Mesenchymal stem cell (in vitro differentiated cells and primary cell): ENCODE data around the gene SUN1.
A peak's percentile ranks its signal among the peaks of the same experiment; 100 is the strongest.
"Not testable (repeated sequence)": the region's sequence is repeated elsewhere in the genome, so short reads cannot be mapped to it uniquely, and the experiment has no call there.

Source experiments
- DNase-seq: peaks from one replicate; pipeline ENCODE4 v3.0.0-alpha.2; 2013
- H2AFZ ChIP-seq: one replicate; pipeline ENCODE4 v1.6.1; 2013; ENCODE audit warnings: low read depth, mild to moderate bottlenecking, control low read depth, inconsistent platforms, low read length, moderate library complexity
- H2AK5ac ChIP-seq: 2 replicates; pipeline ENCODE4 v1.6.1; 2013; ENCODE audit warnings: low read length, moderate library complexity, mild to moderate bottlenecking, inconsistent platforms; ENCODE audit not compliant: severe bottlenecking
- H2BK120ac ChIP-seq: one replicate; pipeline ENCODE4 v1.6.1; 2013; ENCODE audit warnings: low read depth, mild to moderate bottlenecking, inconsistent platforms, low read length, moderate library complexity
- H2BK12ac ChIP-seq, 2 experiments: one replicate each; pipeline ENCODE4 v1.6.1; 2013; ENCODE audit warnings: inconsistent platforms in 2 of 2, low read length in 2 of 2, mild to moderate bottlenecking in 2 of 2, moderate library complexity in 2 of 2, control low read depth in 1 of 2
- H2BK15ac ChIP-seq: one replicate; pipeline ENCODE4 v1.6.1; 2013; ENCODE audit warnings: mild to moderate bottlenecking, low read depth, inconsistent platforms; ENCODE audit not compliant: poor library complexity, severe bottlenecking
- H2BK5ac ChIP-seq: 2 replicates; pipeline ENCODE4 v1.6.1; 2013; ENCODE audit warnings: low read depth, mild to moderate bottlenecking, low read length, control low read depth, inconsistent platforms; ENCODE audit not compliant: poor library complexity, severe bottlenecking
- H3K14ac ChIP-seq, 2 experiments: one replicate each; pipeline ENCODE4 v1.6.1; 2013; ENCODE audit warnings: inconsistent platforms in 2 of 2, low read length in 2 of 2, control low read depth in 1 of 2, mild to moderate bottlenecking in 1 of 2, moderate library complexity in 1 of 2
- H3K18ac ChIP-seq, 2 experiments: one replicate each; pipeline ENCODE4 v1.6.1; 2013; ENCODE audit warnings: inconsistent platforms in 2 of 2, low read length in 2 of 2, control low read depth in 1 of 2, low read depth in 1 of 2, mild to moderate bottlenecking in 1 of 2
- H3K23ac ChIP-seq, 2 experiments: one replicate each; pipeline ENCODE4 v1.6.1; 2013; ENCODE audit warnings: inconsistent platforms in 2 of 2, low read length in 2 of 2, mild to moderate bottlenecking in 2 of 2, moderate library complexity in 2 of 2, control low read depth in 1 of 2
- H3K27ac ChIP-seq: 2 replicates; pipeline ENCODE4 v1.5.1; 2013; ENCODE audit warnings: mild to moderate bottlenecking, moderate library complexity, low read length, control low read depth, inconsistent platforms; ENCODE audit not compliant: poor library complexity, severe bottlenecking
- H3K27me3 ChIP-seq, 2 experiments: 2 replicates each; pipeline versions ENCODE4 v1.6.1 to v1.7.0; 2013; ENCODE audit warnings: low read length in 2 of 2, mild to moderate bottlenecking in 2 of 2, moderate library complexity in 2 of 2, control low read depth in 1 of 2, inconsistent platforms in 1 of 2; ENCODE audit not compliant: control insufficient read depth in 1 of 2, insufficient read depth in 1 of 2
- H3K36me3 ChIP-seq, 2 experiments: 2 replicates each; pipeline versions ENCODE4 v1.6.1 to v1.7.0; 2013; ENCODE audit warnings: low read length in 2 of 2, control low read depth in 1 of 2, inconsistent platforms in 1 of 2, low read depth in 1 of 2, mild to moderate bottlenecking in 1 of 2; ENCODE audit not compliant: insufficient read depth in 2 of 2, control insufficient read depth in 1 of 2
- H3K4ac ChIP-seq, 2 experiments: one replicate each; pipeline ENCODE4 v1.6.1; 2013; ENCODE audit warnings: inconsistent platforms in 2 of 2, low read length in 2 of 2, mild to moderate bottlenecking in 2 of 2, moderate library complexity in 2 of 2, control low read depth in 1 of 2, low read depth in 1 of 2
- H3K4me1 ChIP-seq: 2 replicates; pipeline ENCODE4 v1.6.1; 2013; ENCODE audit warnings: low read depth, low read length, control low read depth; ENCODE audit not compliant: control insufficient read depth, insufficient read depth
- H3K4me2 ChIP-seq: 2 replicates; pipeline ENCODE4 v1.6.1; 2013; ENCODE audit warnings: low read length, mild to moderate bottlenecking, inconsistent platforms; ENCODE audit not compliant: poor library complexity, severe bottlenecking
- H3K4me3 ChIP-seq, 2 experiments: 2 replicates each; pipeline versions ENCODE4 v1.5.1 to v1.7.0; 2013; ENCODE audit warnings: low read length in 2 of 2, mild to moderate bottlenecking in 2 of 2, control low read depth in 1 of 2, low read depth in 1 of 2; ENCODE audit not compliant: insufficient read depth in 1 of 2
- H3K79me1 ChIP-seq: replicated peaks from 2 replicates; pipeline ENCODE4 v1.6.1; 2013; ENCODE audit warnings: mild to moderate bottlenecking, control low read depth, low read length, inconsistent platforms; ENCODE audit not compliant: poor library complexity, severe bottlenecking
- H3K9ac ChIP-seq: 2 replicates; pipeline ENCODE4 v1.7.0; 2013; ENCODE audit warnings: mild to moderate bottlenecking, low read length, moderate library complexity
- H3K9me3 ChIP-seq: 2 replicates; pipeline ENCODE4 v1.7.0; 2013; ENCODE audit warnings: mild to moderate bottlenecking, low read length; ENCODE audit not compliant: control insufficient read depth
- H4K8ac ChIP-seq: one replicate; pipeline ENCODE4 v1.6.1; 2013; ENCODE audit warnings: inconsistent platforms, mild to moderate bottlenecking, low read length, moderate library complexity
- H4K91ac ChIP-seq: one replicate; pipeline ENCODE4 v1.6.1; 2013; ENCODE audit warnings: mild to moderate bottlenecking, low read length, inconsistent platforms
- WGBS: methylation state at CpG from one replicate; pipeline ENCODE4 v1.1.7; 2013; ENCODE audit warnings: mixed read lengths; 5-methylcytosine and 5-hydroxymethylcytosine counted together

SUN1 gene

GRCh38 chr7:922334-923107 lies 90.2 kb downstream of the SUN1 start:
- 82% methylated on average over 27 of the region's 29 CpGs for WGBS

GRCh38 chr7:923108-924041 lies 91.1 kb downstream of the SUN1 start:
- 56% methylated on average over 34 of the region's 40 CpGs for WGBS
- Histone ChIP-seq H3K4me1 (peaks cover 31% of the 10 kb centered on the region), H3K14ac (peak overlapping the region in 1 of 2 experiments; percentile 2), H4K8ac (peak overlapping the region; percentile 29), H4K91ac (peak overlapping the region; percentile 93), H3K79me1 (no peaks in the 10 kb centered on the region), H2BK5ac (no peak overlapping the region), H3K4me2 (peak overlapping the region; percentile 1), H2BK12ac (peak overlapping the region in 1 of 2 experiments; percentile 93), H3K27me3 (peaks cover 3 to 27% of the 10 kb centered on the region in 2 experiments), H2BK15ac (peak overlapping the region; percentile 92), H3K36me3 (no peaks in the 10 kb centered on the region), H3K9me3 (no peaks in the 10 kb centered on the region), H3K4me3 (no peak overlapping the region), H3K23ac (no peak overlapping the region), H3K4ac (peak overlapping the region; percentile 35 to 56), H3K27ac (no peak overlapping the region), H2AK5ac (no peak overlapping the region), H3K9ac (no peak overlapping the region), H2BK120ac (peak overlapping the region; percentile 24), H3K18ac (peak overlapping the region; percentile 67 to 93), H2AFZ (peak overlapping the region; percentile 46)
- peak; percentile 80 for DNase-seq

More at GRCh38 chr7:922334-923107, 90.2 kb downstream of the SUN1 start:
- H3K9ac ChIP-seq: no peak overlapping the region
- no peaks in the 10 kb centered on the region for H3K79me1 ChIP-seq
- peak overlapping the region in 1 of 2 experiments; percentile 56 for H3K4ac ChIP-seq
- H3K4me3 ChIP-seq: no peak overlapping the region
- H4K8ac ChIP-seq: peak overlapping the region; percentile 31
- no peak overlapping the region for H3K23ac ChIP-seq
- peak overlapping the region in 1 of 2 experiments; percentile 93 for H2BK12ac ChIP-seq
- no peaks in the 10 kb centered on the region for H3K36me3 ChIP-seq
- no peak overlapping the region for H2AK5ac ChIP-seq
- H3K18ac ChIP-seq: peak overlapping the region; percentile 67 to 93
- H2BK15ac ChIP-seq: peak overlapping the region; percentile 29
- H4K91ac ChIP-seq: peak overlapping the region; percentile 83
- no peak overlapping the region for H3K14ac ChIP-seq
- no peak overlapping the region for H2BK5ac ChIP-seq
- peak overlapping the region; percentile 24 for H2BK120ac ChIP-seq
- DNase-seq: no peak
- peak overlapping the region; percentile 46 for H2AFZ ChIP-seq
- H3K9me3 ChIP-seq: no peaks in the 10 kb centered on the region
- no peak overlapping the region for H3K4me2 ChIP-seq
- no peak overlapping the region for H3K27ac ChIP-seq
- H3K27me3 ChIP-seq: peaks cover 12 to 35% of the 10 kb centered on the region in 2 experiments
- H3K4me1 ChIP-seq: peaks cover 31% of the 10 kb centered on the region

GRCh38 chr7:924042-924441 lies 91.8 kb downstream of the SUN1 start:
- not testable (repeated sequence) for H3K4me2 ChIP-seq, H3K27ac ChIP-seq, H4K91ac ChIP-seq, H2BK15ac ChIP-seq, H2BK12ac ChIP-seq, H3K79me1 ChIP-seq, H3K9ac ChIP-seq, H3K23ac ChIP-seq, H3K36me3 ChIP-seq, H2BK5ac ChIP-seq, DNase-seq, H2BK120ac ChIP-seq, H3K4me3 ChIP-seq, H3K9me3 ChIP-seq, H3K18ac ChIP-seq, H2AFZ ChIP-seq, H3K14ac ChIP-seq, H4K8ac ChIP-seq, H2AK5ac ChIP-seq, H3K4ac ChIP-seq
- H3K4me1 ChIP-seq: peaks cover 31% of the 10 kb centered on the region
- H3K27me3 ChIP-seq: peaks cover 0 to 27% of the 10 kb centered on the region in 2 experiments
- WGBS: 87% methylated on average over 3 of the region's 25 CpGs
